Colonic mucosa (tissue), 4 donors: ENCODE measurements around the gene SFI1. TPM values are rescaled to one million over a fixed set of nuclear protein-coding genes. Genes with fewer than 3 reads are reported as not detected.

Source experiments
- DNase-seq: peaks from one replicate; pipeline ENCODE4 v3.0.0-alpha.2; 2020
- H3K27ac ChIP-seq: fragments of 200-600 bp; one replicate; pipeline ENCODE4 v1.8.0; 2021
- H3K27me3 ChIP-seq: fragments of 200-600 bp; one replicate; pipeline ENCODE4 v1.8.0; 2021
- H3K36me3 ChIP-seq: fragments of 200-600 bp; one replicate; pipeline ENCODE4 v1.8.0; 2021
- H3K4me1 ChIP-seq: fragments of 200-600 bp; one replicate; pipeline ENCODE4 v1.8.0; 2021; ENCODE audit warnings: mild to moderate bottlenecking
- H3K4me3 ChIP-seq: fragments of 200-600 bp; one replicate; pipeline ENCODE4 v1.8.0; 2021
- H3K9ac ChIP-seq, 2 donors: one replicate each; pipeline ENCODE4 v1.7.0; 2013; ENCODE audit warnings: control low read depth in 2 of 2, low read depth in 2 of 2, low read length in 2 of 2
- H3K9me3 ChIP-seq: fragments of 200-600 bp; one replicate; pipeline ENCODE4 v1.8.0; 2021
- CTCF ChIP-seq: fragments of 200-600 bp; IDR thresholded peaks from one replicate; pipeline ENCODE4 v1.8.0; 2022; ENCODE audit warnings: antibody characterized with exemption, mild to moderate bottlenecking
- intact Hi-C: fragments of 100-400 bp; cut with DNase I; formaldehyde crosslinking; loops from one replicate; pipeline ENCODE4 v1.14.1; 2022
- total RNA-seq, 2 donors: library from RNA; stranded (reverse); fragmentation: NEBNext Ultra II Directional in 1 of 2; extraction: Animal tissue kit (Norgen Biotek cat#: 25700) in 1 of 2; gene quantifications; one replicate each; pipeline ENCODE4 v1.2.1, GENCODE V29; 2021
- donor health status: healthy.
- donor health status: DM: no; HTN: no; CAD: no.
- donor health status: DM: no; HTN: no; CAD: no.

SFI1 gene
- total RNA-seq, 2 donors from 2014 or later, result 24.1 to 47.8 TPM

- Histone ChIP-seq H3K4me1 (peaks cover 3% of the 10 kb centered on the region), H3K9me3 (no peaks in the 10 kb centered on the region), H3K9ac (no peak overlapping the region), H3K27ac (no peak overlapping the region), H3K36me3 (peaks cover 3% of the 10 kb centered on the region), H3K27me3 (no peaks in the 10 kb centered on the region), H3K4me3 (no peak overlapping the region)
- no peak for TF ChIP-seq CTCF
- intact Hi-C loops, result no loop called here
- no peak for DNase-seq
These were observed 125.3 kb downstream of the SFI1 start for GRCh38 chr22:31621507-31622124.

GRCh38 chr22:31622980-31623379 is 126.6 kb downstream of the SFI1 start:
- no peak overlapping the region for H3K27ac ChIP-seq
- intact Hi-C loops, result no loop called here
- no peaks in the 10 kb centered on the region for H3K4me1 ChIP-seq
- no peak overlapping the region for H3K4me3 ChIP-seq
- peaks cover 3% of the 10 kb centered on the region for H3K36me3 ChIP-seq
- no peaks in the 10 kb centered on the region for H3K27me3 ChIP-seq
- DNase-seq, result no peak
- TF ChIP-seq CTCF, result no peak
- no peak overlapping the region for H3K9ac ChIP-seq
- H3K9me3 ChIP-seq, result no peaks in the 10 kb centered on the region

- no peaks in the 10 kb centered on the region for H3K4me1 ChIP-seq
- no peak for DNase-seq
- no peaks in the 10 kb centered on the region for H3K9me3 ChIP-seq
- intact Hi-C loops, result no loop called here
- H3K27me3 ChIP-seq, result no peaks in the 10 kb centered on the region
- H3K9ac ChIP-seq, result no peak overlapping the region
- peaks cover 3% of the 10 kb centered on the region for H3K36me3 ChIP-seq
- no peak overlapping the region for H3K4me3 ChIP-seq
- no peak overlapping the region for H3K27ac ChIP-seq
- TF ChIP-seq CTCF, result no peak
These were observed 127.4 kb downstream of the SFI1 start for GRCh38 chr22:31623592-31624304.

GRCh38 chr22:31625257-31625640 is 128.9 kb downstream of the SFI1 start:
- Histone ChIP-seq H3K36me3 (peaks cover 3% of the 10 kb centered on the region), H3K4me1 (no peaks in the 10 kb centered on the region)
- TF ChIP-seq CTCF, result no peak

GRCh38 chr22:31625661-31626426 is 129.5 kb downstream of the SFI1 start:
- Histone ChIP-seq H3K36me3 (peaks cover 3% of the 10 kb centered on the region), H3K27me3 (no peaks in the 10 kb centered on the region), H3K27ac (no peak overlapping the region), H3K4me3 (no peak overlapping the region), H3K9me3 (no peaks in the 10 kb centered on the region), H3K4me1 (no peaks in the 10 kb centered on the region), H3K9ac (peak overlapping the region in 1 of 2 donors; percentile 12)
- TF ChIP-seq CTCF, result no peak
- DNase-seq, result peak; percentile 38
- intact Hi-C loops, result no loop called here

More at GRCh38 chr22:31625257-31625640, 128.9 kb downstream of the SFI1 start:
- H3K9ac ChIP-seq, result peak overlapping the region in 1 of 2 donors; percentile 12
- H3K27me3 ChIP-seq, result no peaks in the 10 kb centered on the region
- no peaks in the 10 kb centered on the region for H3K9me3 ChIP-seq
- no peak overlapping the region for H3K4me3 ChIP-seq
- no peak for DNase-seq
- no peak overlapping the region for H3K27ac ChIP-seq
- intact Hi-C loops, result no loop called here
